GM19351 (cell line): ENCODE data around the gene UNC5A.

Experiments used
- ATAC-seq: cut with Tn5 transposase; IDR thresholded peaks from one replicate; pipeline ENCODE4 v1.9.1; 2021; ENCODE audit warnings: mild to moderate bottlenecking, moderate library complexity; ENCODE audit not compliant: unreplicated experiment

UNC5A gene

DNA sequence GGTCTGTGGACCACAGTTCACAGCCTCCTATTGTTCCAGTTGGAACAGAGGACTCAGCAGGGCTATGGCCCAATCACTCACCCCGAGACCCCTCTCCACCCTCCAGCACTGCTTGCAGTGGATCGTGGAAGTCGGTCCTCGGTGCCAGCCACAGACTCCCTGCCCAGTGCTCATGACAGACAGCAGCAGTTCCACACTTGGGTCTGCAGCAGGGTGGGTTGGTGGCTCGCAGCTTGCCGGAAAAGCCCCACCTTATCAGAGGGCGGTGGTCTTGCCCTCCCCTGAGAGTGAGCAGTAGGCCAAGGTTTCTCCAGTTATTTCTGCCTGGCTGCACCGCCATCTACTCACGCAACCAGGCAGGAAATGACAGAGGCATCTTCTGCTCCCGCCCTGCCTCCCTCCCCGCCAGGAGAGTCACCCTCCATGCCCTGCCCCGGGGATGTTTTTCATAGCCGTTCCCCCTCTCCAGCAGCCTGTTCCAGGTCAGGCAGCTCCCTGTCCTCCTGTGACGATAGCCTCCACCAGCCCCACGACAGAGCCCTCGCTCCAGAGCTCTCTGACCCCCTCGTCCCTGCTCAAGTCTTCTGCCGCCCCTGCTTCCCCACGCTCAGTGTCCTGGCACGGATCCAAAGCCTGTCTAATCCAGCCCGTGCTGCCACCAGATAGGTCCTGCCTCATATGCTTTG is 34.5 kb downstream of the UNC5A start:
- no peak for ATAC-seq

DNA sequence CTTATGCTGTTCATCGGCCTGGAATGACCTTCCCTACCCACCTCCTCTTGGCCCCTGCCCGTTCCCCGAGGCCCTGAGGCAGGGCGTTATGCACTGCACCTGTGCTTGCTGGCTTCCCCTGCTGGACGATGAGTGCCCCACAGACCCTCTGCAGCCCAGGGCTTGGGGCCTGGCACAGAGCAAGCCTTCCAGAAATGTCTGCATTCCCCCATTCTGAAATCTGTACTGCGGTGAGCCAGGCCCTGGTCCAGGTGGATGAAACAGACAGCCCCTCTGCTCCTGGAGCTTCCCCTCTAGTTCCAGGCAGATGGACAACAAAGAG is 35.0 kb downstream of the UNC5A start:
- no peak for ATAC-seq

DNA sequence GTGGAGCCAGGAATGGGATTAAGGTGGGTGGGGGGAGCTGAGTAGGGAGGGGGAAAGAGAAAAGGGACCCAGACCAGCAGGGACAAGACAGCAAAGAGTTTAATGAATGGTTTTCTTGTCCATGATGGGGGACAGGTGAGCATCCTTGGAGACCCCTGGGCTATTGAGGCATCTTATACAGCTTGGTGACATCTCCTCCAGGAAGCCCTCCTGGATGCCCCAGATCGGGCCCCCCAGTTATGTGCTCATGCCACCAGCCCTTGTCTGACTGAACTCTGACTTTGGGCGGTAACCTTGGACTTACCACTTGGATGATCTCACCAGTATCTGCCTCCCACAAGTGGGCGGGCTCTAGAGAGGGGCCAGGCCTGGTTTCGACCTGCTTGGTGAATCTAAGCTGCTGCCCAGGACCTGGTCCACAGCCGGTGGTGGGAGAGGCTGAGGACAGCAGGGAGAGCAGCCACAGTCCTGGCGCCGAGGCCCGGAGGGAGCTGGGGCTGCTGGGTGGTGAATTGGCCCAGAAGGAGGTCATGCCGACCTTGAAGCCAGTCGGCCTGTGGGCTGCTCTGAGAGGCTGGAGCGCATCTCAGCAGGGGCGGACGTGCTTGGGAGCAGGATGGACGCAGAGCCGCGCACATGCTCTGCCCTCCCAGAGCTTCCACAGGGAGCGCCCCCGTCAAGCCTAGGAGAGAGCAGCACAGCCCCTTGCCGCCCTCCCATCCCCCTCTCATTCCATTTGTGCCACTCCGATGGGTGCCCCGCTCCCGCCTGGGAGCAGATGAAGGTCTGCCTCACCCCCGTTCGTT is 36.2 kb downstream of the UNC5A start:
- no peak for ATAC-seq

DNA sequence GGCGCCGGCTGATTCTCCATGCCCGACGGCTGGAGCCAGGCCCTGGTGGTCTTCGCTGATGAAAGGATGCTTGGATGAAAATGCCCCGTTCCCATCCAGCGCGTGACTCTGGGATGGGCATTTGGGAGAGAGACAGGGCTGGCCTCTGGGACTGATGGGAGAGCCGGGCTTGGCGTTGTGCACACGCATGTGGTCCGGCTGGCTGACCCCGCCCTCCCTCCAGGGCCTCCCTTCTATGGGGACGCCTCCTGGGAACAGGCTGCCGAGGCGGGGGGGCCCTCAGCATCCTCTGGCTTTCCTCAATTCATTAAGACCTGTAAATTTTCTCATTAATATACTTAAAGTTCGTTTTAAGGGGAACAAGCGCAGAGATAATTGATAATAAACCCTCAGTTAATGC is 36.8 kb downstream of the UNC5A start:
- no peak for ATAC-seq

DNA sequence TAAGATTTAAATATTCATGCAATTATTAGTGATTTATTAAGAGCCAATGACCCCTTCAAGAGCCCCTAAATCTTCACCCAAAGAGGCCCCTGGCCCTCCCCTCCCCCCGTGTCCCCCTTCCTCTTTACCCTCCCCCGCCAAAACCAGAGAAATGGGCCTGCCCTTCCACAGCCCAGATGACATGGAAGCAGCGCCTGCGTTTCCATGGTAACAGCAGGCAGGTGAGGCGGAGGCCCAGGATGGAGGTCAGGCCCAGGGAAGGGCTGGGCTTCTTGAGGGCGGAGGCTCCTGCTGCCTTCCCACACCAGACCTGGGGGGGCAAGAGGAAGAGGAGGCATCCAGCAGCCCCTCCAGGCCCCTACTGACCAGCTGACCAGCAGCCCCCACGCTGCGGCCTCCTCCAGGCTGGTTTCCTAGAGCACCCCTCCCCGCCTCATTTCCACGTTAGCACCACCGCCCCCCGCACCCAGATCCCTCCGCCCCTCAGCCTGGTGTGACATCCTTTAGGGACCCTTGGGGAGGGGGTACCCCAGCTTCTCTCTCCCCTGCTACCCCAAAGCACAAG is 37.4 kb downstream of the UNC5A start:
- no peak for ATAC-seq

DNA sequence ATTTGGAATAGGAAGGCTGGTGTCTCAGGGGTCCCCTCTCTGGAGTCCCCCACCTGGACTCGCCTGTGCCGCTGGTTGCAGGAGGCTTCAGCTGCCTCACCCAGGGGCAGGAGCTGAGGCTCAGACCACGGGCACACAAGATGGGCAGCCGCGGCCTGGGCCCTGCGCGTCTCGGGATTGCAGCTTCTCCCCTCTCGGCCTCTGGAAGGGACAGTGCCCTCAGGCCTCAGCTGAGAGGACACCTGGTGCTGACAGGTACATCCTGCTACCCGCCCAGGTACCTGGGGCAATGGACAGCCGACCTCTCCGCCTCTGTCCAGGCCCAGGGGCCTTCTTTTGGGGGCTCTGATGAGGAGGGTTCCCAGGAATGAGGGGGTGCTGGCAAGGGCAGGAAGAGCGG is 38.3 kb downstream of the UNC5A start:
- no peak for ATAC-seq

DNA sequence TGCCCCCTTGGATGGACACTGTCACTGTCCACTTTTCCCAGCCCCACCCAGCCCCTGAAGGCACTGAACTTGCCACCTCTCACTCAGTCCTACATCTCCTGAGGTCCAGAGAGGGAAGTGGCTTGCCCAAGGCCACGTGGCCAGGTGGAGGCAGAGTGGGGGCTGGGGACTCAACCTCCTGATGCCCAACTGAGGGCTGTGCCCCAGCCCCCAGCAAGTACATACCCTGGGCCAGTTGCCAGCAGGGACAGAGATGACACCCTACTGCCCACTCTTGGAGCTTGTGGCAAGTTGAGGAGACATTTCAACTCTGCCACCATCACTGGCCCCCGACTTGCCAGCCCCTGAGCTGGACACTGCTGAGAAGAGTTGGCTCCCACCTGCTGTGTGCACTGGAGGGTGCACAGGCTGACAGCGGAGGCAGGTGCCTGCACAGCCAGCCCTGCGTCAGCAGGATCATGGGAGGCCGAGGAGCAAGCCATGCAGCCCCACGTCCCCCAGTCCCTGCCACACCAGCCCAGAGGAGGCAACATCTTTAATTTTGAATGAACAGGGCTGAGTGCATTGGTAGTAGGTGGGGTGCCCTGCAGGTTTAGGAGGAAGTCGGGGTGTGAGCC is 39.4 kb downstream of the UNC5A start:
- ATAC-seq, result no peak

DNA sequence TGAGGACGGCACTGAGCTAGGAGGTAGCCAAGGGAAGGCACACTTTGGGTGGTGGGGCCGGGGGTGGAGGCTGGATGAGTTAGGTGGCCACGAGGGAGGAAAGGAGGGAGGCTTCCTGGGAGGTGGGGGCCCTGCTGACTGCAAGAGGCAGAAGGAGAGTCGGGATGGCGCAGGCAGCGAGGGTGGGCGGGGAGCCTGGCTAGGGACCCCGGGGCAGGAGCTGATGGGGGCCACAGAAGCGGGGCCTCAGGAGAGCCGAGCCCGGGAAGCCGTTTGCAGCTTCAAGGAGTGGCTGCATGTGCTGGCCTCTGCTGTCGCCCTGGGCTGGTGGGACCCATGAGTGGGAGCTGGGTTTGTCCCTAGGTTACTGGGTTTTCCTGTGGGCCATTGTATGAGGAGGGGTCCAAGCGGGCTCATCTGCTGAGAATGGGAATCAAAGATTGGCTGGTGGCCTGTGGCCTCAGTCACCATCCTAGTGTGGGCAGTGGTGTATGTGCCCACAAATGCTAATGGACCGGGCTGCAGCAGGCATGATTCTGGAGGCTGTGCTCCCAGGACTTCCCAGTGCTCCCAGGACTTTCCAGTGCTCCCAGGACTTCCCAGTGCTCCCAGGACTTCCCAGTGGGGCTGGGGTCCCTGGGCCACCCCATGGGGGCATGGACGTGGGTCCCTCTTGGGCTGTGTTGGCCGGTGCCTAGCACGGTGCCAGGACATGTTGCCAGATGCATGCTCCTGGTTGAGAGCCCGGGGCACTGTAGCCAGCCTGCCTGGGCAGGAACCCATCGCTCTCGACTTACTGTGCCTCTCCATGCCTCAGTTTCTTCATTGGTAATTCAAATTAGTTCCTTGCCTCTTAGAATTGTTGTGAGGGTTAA is 40.2 kb downstream of the UNC5A start:
- ATAC-seq, result no peak

DNA sequence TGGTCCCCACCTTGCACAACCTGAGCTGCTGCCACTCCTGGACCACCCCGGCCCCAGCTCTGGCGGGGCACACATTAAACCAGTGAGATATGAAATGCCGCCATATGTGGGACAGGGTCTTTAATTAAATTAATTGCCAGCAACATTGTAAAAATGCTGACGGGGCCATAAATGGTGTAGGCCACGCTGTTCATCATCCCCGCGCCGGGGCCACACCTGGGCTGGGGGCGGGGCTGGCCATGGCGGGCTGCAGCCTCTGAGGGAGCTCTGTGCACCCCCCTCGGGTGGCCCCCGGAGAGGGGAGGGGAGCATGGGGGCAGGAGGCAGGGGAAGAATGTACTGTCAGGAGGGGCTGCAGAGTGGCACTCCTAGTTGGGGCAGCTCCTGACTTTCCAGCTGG is 41.0 kb downstream of the UNC5A start:
- no peak for ATAC-seq

DNA sequence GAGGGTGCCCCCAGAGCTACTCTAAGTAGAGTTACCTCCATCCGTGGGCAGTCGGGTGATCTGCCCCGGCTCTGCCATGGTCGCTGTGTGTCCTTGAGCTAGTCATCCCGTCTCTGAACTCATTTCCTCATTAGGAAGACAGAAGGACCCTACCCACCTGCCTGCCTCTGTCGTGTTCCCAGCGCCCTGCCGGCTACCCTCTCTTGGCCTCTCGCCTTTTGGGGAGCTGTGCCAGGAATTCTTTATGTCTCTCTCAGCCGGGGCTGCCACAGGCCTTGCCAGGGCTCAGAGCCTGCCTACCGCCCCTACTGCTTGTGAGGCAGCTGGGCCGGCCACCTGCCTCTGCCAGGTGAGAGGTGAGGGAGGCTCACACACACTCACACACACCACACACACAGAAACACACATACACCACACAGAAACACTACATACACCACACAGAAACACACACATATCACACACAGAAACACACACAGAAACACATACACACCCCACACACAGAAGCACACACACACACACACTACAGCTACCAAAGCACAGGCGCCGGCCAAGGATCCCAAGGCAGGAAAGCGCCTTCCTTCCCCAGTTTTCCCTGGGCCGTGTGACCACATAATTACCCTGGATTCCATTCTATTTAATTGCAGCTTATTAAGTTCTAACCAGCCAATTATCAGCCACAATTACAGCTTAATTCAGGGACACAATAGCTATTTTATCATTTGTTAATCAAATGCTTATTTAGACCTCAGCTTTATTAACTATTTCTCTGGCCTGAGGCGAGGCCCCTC is 41.7 kb downstream of the UNC5A start:
- no peak for ATAC-seq

DNA sequence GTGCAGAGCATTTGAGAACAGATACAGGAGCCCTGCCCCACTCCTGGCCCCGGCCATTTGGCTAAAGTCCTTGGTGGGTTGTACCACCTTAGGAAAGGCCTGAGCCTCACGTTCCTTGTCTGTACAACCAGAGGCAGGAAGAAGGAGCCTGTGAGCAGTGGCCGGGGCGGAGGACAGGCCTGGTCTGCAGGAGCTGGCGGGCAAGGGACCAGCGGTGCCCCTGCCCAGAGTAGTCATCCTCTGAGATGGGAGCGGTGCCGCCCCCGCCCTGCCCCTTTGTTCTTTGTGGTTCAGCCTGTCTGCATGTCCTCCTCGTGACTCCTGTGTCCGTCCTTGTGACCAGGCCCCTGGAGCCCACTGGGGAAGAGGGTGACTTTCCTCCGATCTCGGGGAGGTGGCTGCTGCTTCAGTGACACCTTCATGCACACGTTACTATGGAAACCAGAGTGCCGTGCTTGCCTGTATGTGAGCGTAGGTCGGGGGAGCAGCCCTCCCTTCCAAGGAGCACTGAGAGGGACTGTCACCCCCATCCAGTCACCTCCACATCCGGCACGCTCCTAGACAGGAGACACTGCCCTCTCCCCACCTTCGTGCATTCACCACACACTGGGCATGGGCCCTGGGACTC is 42.9 kb downstream of the UNC5A start:
- ATAC-seq, result no peak

DNA sequence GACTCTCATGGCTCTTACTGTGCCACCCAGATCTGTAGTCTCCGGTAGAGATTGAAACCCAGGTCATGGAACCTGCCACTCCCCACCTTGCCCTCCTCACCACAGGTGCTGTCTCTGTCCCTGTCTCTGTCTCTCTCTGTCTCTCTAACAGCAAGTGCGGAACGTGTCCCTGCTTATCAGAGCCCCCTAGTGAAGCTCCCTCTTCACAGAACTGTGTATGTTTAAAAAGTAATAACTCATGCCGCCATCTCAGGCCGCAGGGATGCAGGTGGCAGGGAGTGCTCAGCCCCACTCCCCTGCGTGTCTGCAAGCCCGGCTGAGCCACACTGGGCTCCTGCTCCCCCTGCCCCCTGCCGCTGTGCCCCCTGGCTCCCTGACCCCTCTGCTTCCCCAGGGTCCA is 43.8 kb downstream of the UNC5A start:
- no peak for ATAC-seq

DNA sequence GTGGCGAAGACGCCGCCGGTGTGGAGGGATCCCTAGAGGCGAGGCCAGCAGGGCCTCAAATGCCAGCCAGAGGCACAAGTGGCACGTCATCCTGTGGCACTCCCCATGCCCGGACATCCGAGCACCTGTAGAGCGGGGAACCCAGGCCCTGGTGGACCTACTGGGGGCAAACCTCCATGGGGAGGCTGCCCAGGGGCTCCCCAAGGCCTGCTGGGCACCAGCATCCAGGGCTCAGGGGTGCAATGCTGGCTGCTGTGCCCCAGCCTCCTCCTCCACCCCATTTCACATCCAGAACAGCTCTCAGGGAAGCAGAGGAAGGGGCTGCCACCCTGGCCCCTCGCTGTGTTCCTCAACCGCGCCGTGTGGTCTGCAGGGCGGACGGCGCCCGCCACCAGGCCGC is 45.2 kb downstream of the UNC5A start:
- ATAC-seq, result no peak

DNA sequence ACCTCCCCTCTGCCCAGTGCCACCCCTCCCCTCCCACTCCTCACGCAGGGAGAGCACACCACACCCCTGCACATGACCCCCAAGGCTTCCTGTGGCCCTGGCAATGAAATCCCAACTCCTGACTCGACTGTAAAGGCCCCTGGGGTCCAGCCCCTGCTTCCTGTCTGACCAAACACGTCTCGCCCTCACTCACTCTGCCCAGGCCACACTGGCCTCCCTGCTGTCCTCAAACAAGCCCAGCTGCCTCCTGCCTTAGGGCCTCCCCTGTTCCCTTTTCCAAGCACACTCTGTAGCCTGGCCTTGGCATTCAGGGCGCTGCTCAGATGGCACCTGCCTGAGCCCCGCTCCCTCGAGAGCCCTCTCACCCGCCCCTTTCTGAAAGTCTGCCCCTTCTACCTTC is 46.4 kb downstream of the UNC5A start:
- no peak for ATAC-seq

DNA sequence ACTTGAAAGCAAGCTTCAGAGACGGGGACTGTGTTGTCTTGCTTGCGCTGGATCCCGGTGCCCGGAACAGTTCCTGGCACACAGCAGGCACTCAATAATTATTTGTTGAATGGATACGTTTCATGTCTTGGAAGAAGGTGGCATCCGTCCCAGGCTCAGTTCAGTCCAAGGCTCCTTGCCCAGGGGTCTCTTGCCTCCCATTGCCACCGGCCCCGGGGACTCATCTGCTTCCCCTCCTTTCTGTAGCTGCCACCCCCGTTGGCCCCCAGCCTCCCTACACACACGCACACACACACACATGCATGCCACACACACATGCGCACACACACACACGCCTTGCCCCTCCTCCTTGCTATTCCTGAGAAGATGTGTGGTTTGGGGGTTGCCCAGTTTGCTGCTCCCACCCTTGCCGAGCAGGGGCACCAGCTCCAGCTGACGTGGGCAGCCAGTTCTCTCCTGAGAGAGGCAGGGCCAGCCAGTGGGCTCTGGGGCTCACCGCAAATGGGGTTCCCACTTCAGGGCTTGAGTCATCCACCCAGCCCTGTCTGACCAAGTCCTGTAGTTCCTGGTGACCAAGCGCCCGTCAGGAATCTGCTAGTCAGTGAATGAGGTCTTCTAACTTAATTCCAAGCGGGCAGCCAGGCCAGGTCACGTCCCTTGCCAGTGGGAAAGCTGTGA is 47.0 kb downstream of the UNC5A start:
- no peak for ATAC-seq

DNA sequence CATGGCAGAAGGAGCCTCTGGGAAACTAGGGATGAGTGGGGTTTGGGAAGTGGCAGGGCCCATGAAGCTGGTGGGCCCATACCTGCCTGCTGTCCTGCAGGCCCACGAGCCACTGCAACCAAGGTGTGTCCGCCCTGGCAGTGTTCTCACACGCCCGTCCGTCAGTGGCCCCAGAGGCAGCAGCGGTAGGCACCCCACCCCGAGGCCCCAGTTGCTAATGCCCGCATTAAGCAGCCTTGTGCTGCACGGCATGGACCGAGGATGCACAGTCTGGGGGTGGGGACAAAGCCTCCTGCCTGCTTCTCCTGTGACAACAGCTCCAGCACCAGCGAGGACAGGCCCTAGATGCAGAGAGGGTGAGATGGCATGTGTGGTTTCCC is 47.5 kb downstream of the UNC5A start:
- ATAC-seq, result no peak

DNA sequence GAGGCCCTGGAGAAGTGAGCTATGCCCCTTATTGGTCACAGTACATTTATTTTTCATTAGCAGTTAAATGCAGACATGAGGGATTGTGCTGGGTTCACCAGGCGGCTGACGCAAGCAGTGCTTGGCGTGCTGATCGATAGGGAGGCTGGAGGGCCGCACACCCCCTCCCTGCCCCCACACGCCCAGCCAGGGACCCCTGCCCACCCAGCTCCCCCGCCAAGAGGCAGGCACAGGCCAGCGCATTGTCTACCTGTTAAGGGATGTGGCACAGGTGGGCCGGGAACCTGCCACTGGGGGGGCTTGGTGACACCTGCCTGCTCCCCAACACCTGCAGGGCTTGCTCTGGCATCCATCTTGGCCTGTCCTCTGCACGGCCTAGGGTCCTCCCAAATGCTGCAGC is 49.6 kb downstream of the UNC5A start:
- ATAC-seq, result no peak

DNA sequence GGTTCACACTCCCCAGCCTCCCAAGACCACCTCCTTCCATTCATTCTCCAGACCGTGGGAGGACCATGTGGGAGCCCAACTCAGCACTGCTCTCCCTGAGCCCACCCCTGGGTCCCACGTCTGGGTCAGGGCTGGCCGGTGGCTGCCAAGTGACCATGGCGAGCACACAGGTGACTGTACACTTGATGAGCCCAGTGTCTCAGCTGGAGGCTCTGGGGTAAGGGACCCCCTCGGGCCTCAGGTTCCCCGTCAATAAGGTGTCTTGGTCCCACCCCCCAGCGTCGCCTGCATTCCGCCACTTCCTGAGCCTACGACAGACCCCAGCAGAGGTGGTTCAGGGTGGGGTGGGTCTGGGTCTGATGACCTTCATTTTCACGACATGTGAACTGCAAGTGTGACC is 50.0 kb downstream of the UNC5A start:
- ATAC-seq, result no peak

DNA sequence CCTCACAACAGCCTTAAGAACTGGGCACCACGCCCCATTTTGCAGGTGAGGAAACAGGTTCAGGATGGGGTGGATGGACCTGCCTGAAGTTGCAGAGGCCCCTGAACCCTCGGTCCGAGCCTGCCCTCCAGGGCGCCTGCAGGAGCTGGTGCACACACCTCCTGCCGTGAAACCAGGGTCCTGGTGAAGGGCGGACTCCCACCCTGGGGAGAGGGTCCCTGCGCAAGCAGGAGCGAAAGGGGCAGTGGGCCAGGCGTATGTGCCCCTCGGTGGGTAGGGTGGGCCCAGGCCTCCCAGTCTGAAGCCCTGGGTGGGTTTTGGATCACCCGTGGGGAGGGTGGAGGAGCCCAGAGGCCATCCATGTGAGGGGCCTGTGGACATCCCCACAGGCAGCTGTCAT is 50.9 kb downstream of the UNC5A start:
- ATAC-seq, result no peak
